Peyer's patch (tissue), 4 donors: Measurements from ENCODE around the gene GFER. TPM values are rescaled to one million over a fixed set of nuclear protein-coding genes. Genes with fewer than 3 reads are reported as not detected.

Source experiments
- DNase-seq, 3 donors: peaks; one replicate each; pipeline ENCODE4 v3.0.0-alpha.2; 2017 to 2019
- H3K27ac ChIP-seq, 4 donors: fragments of 200-600 bp; sonication (generic); one replicate each; pipeline ENCODE4 v1.5.1; 2016 to 2019
- H3K27me3 ChIP-seq, 2 donors: fragments of 200-600 bp; sonication (generic); one replicate each; pipeline ENCODE4 v1.5.1; 2019
- H3K36me3 ChIP-seq, 3 donors: fragments of 200-600 bp; sonication (generic); one replicate each; pipeline ENCODE4 v1.5.1; 2016 to 2019
- H3K4me1 ChIP-seq, 4 donors: fragments of 200-600 bp; sonication (generic); one replicate each; pipeline ENCODE4 v1.5.1; 2016 to 2019
- H3K4me3 ChIP-seq, 4 donors: fragments of 200-600 bp; sonication (generic); 1 replicate in 3 of 4; 2 replicates in 1 of 4; pipeline ENCODE4 v1.5.1; 2016 to 2019; ENCODE audit warnings: mild to moderate bottlenecking in 1 of 4
- H3K9me3 ChIP-seq, 4 donors: fragments of 200-600 bp; sonication (generic); one replicate each; pipeline ENCODE4 v1.5.1; 2016 to 2019; ENCODE audit warnings: mild to moderate bottlenecking in 1 of 4
- CTCF ChIP-seq, 6 experiments: fragments of 450-650 bp in 4 of 6; fragments of 200-600 bp in 2 of 6; sonication (generic) in 1 of 6; IDR thresholded peaks; one replicate each; pipeline ENCODE4 v1.5.1; 2017 to 2019; ENCODE audit warnings: antibody characterized with exemption in 6 of 6, mild to moderate bottlenecking in 3 of 6, moderate library complexity in 1 of 6
- POLR2A ChIP-seq, 2 donors: fragments of 450-650 bp; IDR thresholded peaks; one replicate each; pipeline ENCODE4 v1.5.1; 2017; ENCODE audit warnings: antibody characterized with exemption in 2 of 2, mild to moderate bottlenecking in 2 of 2, moderate library complexity in 2 of 2
- total RNA-seq, 4 donors: library from RNA; depleted of rRNA; stranded (reverse); fragments of >200 nt; gene quantifications; one replicate each; pipeline ENCODE4 v1.1.0, GENCODE V29; 2016

The GFER gene
- total RNA-seq, 4 donors from 2014 or later, result 31.4 to 102 (median 83.1) TPM

- TF ChIP-seq CTCF (IDR thresholded peaks at IDR 0.05) (no peak), POLR2A (IDR thresholded peaks at IDR 0.05) (no peak)
- DNase-seq, result no peak
- Histone ChIP-seq H3K9me3 (no peaks in the 10 kb centered on the region), H3K4me3 (peak overlapping the region; percentile 81 to 92 (median 90)), H3K4me1 (peaks cover 0 to 65% (median 17%) of the 10 kb centered on the region in 4 donors), H3K27ac (peak overlapping the region; percentile 76 to 97 (median 87)), H3K27me3 (no peaks in the 10 kb centered on the region), H3K36me3 (peaks cover 0 to 28% (median 0%) of the 10 kb centered on the region in 3 donors)
These were observed 926 bp upstream of the GFER start for GRCh38 chr16:1982991-1983543.

GRCh38 chr16:1984347-1985225 is 593 bp downstream of the GFER start:
- peaks cover 3 to 70% (median 19%) of the 10 kb centered on the region in 4 donors for H3K4me1 ChIP-seq
- peaks cover 0 to 6% of the 10 kb centered on the region in 2 donors for H3K27me3 ChIP-seq
- TF ChIP-seq POLR2A (IDR thresholded peaks at IDR 0.05), result peak; percentile 6 to 54
- TF ChIP-seq CTCF (IDR thresholded peaks at IDR 0.05), result no peak
- H3K27ac ChIP-seq, result peak overlapping the region; percentile 76 to 97 (median 87)
- H3K36me3 ChIP-seq, result peaks cover 0 to 23% (median 0%) of the 10 kb centered on the region in 3 donors
- H3K9me3 ChIP-seq, result no peaks in the 10 kb centered on the region
- peak overlapping the region; percentile 81 to 92 (median 90) for H3K4me3 ChIP-seq
- DNase-seq, result peak; percentile 30 to 85 (median 80)

- DNase-seq, result peak in 2 of 3 donors; percentile 77 to 82
- Histone ChIP-seq H3K27ac (peak overlapping the region in 3 of 4 donors; percentile 76 to 97 (median 97)), H3K4me1 (peaks cover 3 to 69% (median 23%) of the 10 kb centered on the region in 4 donors), H3K9me3 (no peaks in the 10 kb centered on the region), H3K27me3 (peaks cover 0 to 14% of the 10 kb centered on the region in 2 donors), H3K36me3 (peaks cover 0 to 23% (median 0%) of the 10 kb centered on the region in 3 donors), H3K4me3 (peak overlapping the region in 3 of 4 donors; percentile 81 to 92 (median 91))
- TF ChIP-seq POLR2A (IDR thresholded peaks at IDR 0.05), result peak; percentile 76 to 79
- TF ChIP-seq CTCF (IDR thresholded peaks at IDR 0.05), result no peak
These were observed 1.6 kb downstream of the GFER start for GRCh38 chr16:1985466-1986150.

- H3K4me1 ChIP-seq, result peaks cover 3 to 69% (median 31%) of the 10 kb centered on the region in 4 donors
- no peaks in the 10 kb centered on the region for H3K9me3 ChIP-seq
- no peak overlapping the region for H3K4me3 ChIP-seq
- DNase-seq, result no peak
- no peak overlapping the region for H3K27ac ChIP-seq
- TF ChIP-seq CTCF (IDR thresholded peaks at IDR 0.05), result no peak
- no peak for TF ChIP-seq POLR2A (IDR thresholded peaks at IDR 0.05)
- peaks cover 0 to 23% (median 0%) of the 10 kb centered on the region in 3 donors for H3K36me3 ChIP-seq
- peaks cover 0 to 22% of the 10 kb centered on the region in 2 donors for H3K27me3 ChIP-seq
These were observed 3.2 kb downstream of the GFER start for GRCh38 chr16:1987198-1987597.
